ENCODE measurements around the gene BRINP3.

Gene BRINP3

GRCh38 chr1:190320952-190321351 lies 156.7 kb downstream of the BRINP3 start:
- no peaks in the 10 kb centered on the region for H3K27me3 ChIP-seq (ENCODE audit: control insufficient read depth in 1 of 2, insufficient read depth in 2 of 2, low read length in 2 of 2)
- H3K4me3 ChIP-seq (ENCODE audit: low read depth in 1 of 2, low read length in 2 of 2), result no peak overlapping the region
- no peak overlapping the region for H3K27ac ChIP-seq (ENCODE audit: low read depth, low read length)
- no peaks in the 10 kb centered on the region for H3K36me3 ChIP-seq (ENCODE audit: insufficient read depth, low read length)
- no peaks in the 10 kb centered on the region for H3K4me1 ChIP-seq (ENCODE audit: insufficient read depth, low read length)
- H3K9ac ChIP-seq (ENCODE audit: low read length), result no peak overlapping the region
- no peaks in the 10 kb centered on the region for H3K9me3 ChIP-seq (ENCODE audit: low read length)

- Histone ChIP-seq H3K4me3 (ENCODE audit: low read depth in 1 of 2, low read length in 2 of 2) (no peak overlapping the region), H3K9ac (ENCODE audit: low read length) (no peak overlapping the region), H3K36me3 (ENCODE audit: insufficient read depth, low read length) (no peaks in the 10 kb centered on the region), H3K4me1 (ENCODE audit: insufficient read depth, low read length) (no peaks in the 10 kb centered on the region), H3K27me3 (ENCODE audit: control insufficient read depth in 1 of 2, insufficient read depth in 2 of 2, low read length in 2 of 2) (no peaks in the 10 kb centered on the region), H3K27ac (ENCODE audit: low read depth, low read length) (no peak overlapping the region), H3K9me3 (ENCODE audit: low read length) (no peaks in the 10 kb centered on the region)
Measured at GRCh38 chr1:190312763-190313162, 164.9 kb downstream of the BRINP3 start.

- no peaks in the 10 kb centered on the region for H3K27me3 ChIP-seq (ENCODE audit: control insufficient read depth in 1 of 2, insufficient read depth in 2 of 2, low read length in 2 of 2)
- no peak overlapping the region for H3K27ac ChIP-seq (ENCODE audit: low read depth, low read length)
- H3K9me3 ChIP-seq (ENCODE audit: low read length), result no peaks in the 10 kb centered on the region
- no peaks in the 10 kb centered on the region for H3K4me1 ChIP-seq (ENCODE audit: insufficient read depth, low read length)
- no peak overlapping the region for H3K4me3 ChIP-seq (ENCODE audit: low read depth in 1 of 2, low read length in 2 of 2)
- no peaks in the 10 kb centered on the region for H3K36me3 ChIP-seq (ENCODE audit: insufficient read depth, low read length)
- H3K9ac ChIP-seq (ENCODE audit: low read length), result no peak overlapping the region
Measured at GRCh38 chr1:190303501-190303900, 174.2 kb downstream of the BRINP3 start.

GRCh38 chr1:190296453-190296852 lies 181.2 kb downstream of the BRINP3 start:
- Histone ChIP-seq H3K4me3 (ENCODE audit: low read depth in 1 of 2, low read length in 2 of 2) (no peak overlapping the region), H3K36me3 (ENCODE audit: insufficient read depth, low read length) (no peaks in the 10 kb centered on the region), H3K27ac (ENCODE audit: low read depth, low read length) (no peak overlapping the region), H3K4me1 (ENCODE audit: insufficient read depth, low read length) (no peaks in the 10 kb centered on the region), H3K9ac (ENCODE audit: low read length) (no peak overlapping the region), H3K27me3 (ENCODE audit: control insufficient read depth in 1 of 2, insufficient read depth in 2 of 2, low read length in 2 of 2) (no peaks in the 10 kb centered on the region), H3K9me3 (ENCODE audit: low read length) (no peaks in the 10 kb centered on the region)

GRCh38 chr1:190289897-190290296 lies 187.8 kb downstream of the BRINP3 start:
- no peak overlapping the region for H3K4me3 ChIP-seq (ENCODE audit: low read depth in 1 of 2, low read length in 2 of 2)
- H3K9ac ChIP-seq (ENCODE audit: low read length), result no peak overlapping the region
- H3K9me3 ChIP-seq (ENCODE audit: low read length), result no peaks in the 10 kb centered on the region
- no peaks in the 10 kb centered on the region for H3K4me1 ChIP-seq (ENCODE audit: insufficient read depth, low read length)
- no peaks in the 10 kb centered on the region for H3K27me3 ChIP-seq (ENCODE audit: control insufficient read depth in 1 of 2, insufficient read depth in 2 of 2, low read length in 2 of 2)
- H3K36me3 ChIP-seq (ENCODE audit: insufficient read depth, low read length), result no peaks in the 10 kb centered on the region
- H3K27ac ChIP-seq (ENCODE audit: low read depth, low read length), result no peak overlapping the region

GRCh38 chr1:190286111-190286510 lies 191.6 kb downstream of the BRINP3 start:
- H3K36me3 ChIP-seq (ENCODE audit: insufficient read depth, low read length), result no peaks in the 10 kb centered on the region
- no peaks in the 10 kb centered on the region for H3K4me1 ChIP-seq (ENCODE audit: insufficient read depth, low read length)
- no peak overlapping the region for H3K9ac ChIP-seq (ENCODE audit: low read length)
- H3K27ac ChIP-seq (ENCODE audit: low read depth, low read length), result no peak overlapping the region
- H3K27me3 ChIP-seq (ENCODE audit: control insufficient read depth in 1 of 2, insufficient read depth in 2 of 2, low read length in 2 of 2), result no peaks in the 10 kb centered on the region
- no peaks in the 10 kb centered on the region for H3K9me3 ChIP-seq (ENCODE audit: low read length)
- no peak overlapping the region for H3K4me3 ChIP-seq (ENCODE audit: low read depth in 1 of 2, low read length in 2 of 2)

- H3K9ac ChIP-seq (ENCODE audit: low read length), result no peak overlapping the region
- H3K27me3 ChIP-seq (ENCODE audit: control insufficient read depth in 1 of 2, insufficient read depth in 2 of 2, low read length in 2 of 2), result no peaks in the 10 kb centered on the region
- no peak overlapping the region for H3K4me3 ChIP-seq (ENCODE audit: low read depth in 1 of 2, low read length in 2 of 2)
- H3K9me3 ChIP-seq (ENCODE audit: low read length), result no peaks in the 10 kb centered on the region
- H3K4me1 ChIP-seq (ENCODE audit: insufficient read depth, low read length), result no peaks in the 10 kb centered on the region
- no peak overlapping the region for H3K27ac ChIP-seq (ENCODE audit: low read depth, low read length)
- H3K36me3 ChIP-seq (ENCODE audit: insufficient read depth, low read length), result no peaks in the 10 kb centered on the region
Measured at GRCh38 chr1:190277107-190277506, 200.6 kb downstream of the BRINP3 start.

GRCh38 chr1:190274721-190275120 lies 202.9 kb downstream of the BRINP3 start:
- no peak overlapping the region for H3K27ac ChIP-seq (ENCODE audit: low read depth, low read length)
- no peaks in the 10 kb centered on the region for H3K4me1 ChIP-seq (ENCODE audit: insufficient read depth, low read length)
- H3K4me3 ChIP-seq (ENCODE audit: low read depth in 1 of 2, low read length in 2 of 2), result no peak overlapping the region
- no peaks in the 10 kb centered on the region for H3K36me3 ChIP-seq (ENCODE audit: insufficient read depth, low read length)
- H3K9ac ChIP-seq (ENCODE audit: low read length), result no peak overlapping the region
- H3K9me3 ChIP-seq (ENCODE audit: low read length), result no peaks in the 10 kb centered on the region
- H3K27me3 ChIP-seq (ENCODE audit: control insufficient read depth in 1 of 2, insufficient read depth in 2 of 2, low read length in 2 of 2), result no peaks in the 10 kb centered on the region

- H3K9me3 ChIP-seq (ENCODE audit: low read length), result no peaks in the 10 kb centered on the region
- no peak overlapping the region for H3K4me3 ChIP-seq (ENCODE audit: low read depth in 1 of 2, low read length in 2 of 2)
- H3K27ac ChIP-seq (ENCODE audit: low read depth, low read length), result no peak overlapping the region
- H3K4me1 ChIP-seq (ENCODE audit: insufficient read depth, low read length), result no peaks in the 10 kb centered on the region
- H3K9ac ChIP-seq (ENCODE audit: low read length), result no peak overlapping the region
- H3K36me3 ChIP-seq (ENCODE audit: insufficient read depth, low read length), result no peaks in the 10 kb centered on the region
- H3K27me3 ChIP-seq (ENCODE audit: control insufficient read depth in 1 of 2, insufficient read depth in 2 of 2, low read length in 2 of 2), result no peaks in the 10 kb centered on the region
Measured at GRCh38 chr1:190273161-190273560, 204.5 kb downstream of the BRINP3 start.

- no peak overlapping the region for H3K27ac ChIP-seq (ENCODE audit: low read depth, low read length)
- no peaks in the 10 kb centered on the region for H3K27me3 ChIP-seq (ENCODE audit: control insufficient read depth in 1 of 2, insufficient read depth in 2 of 2, low read length in 2 of 2)
- no peak overlapping the region for H3K4me3 ChIP-seq (ENCODE audit: low read depth in 1 of 2, low read length in 2 of 2)
- no peaks in the 10 kb centered on the region for H3K4me1 ChIP-seq (ENCODE audit: insufficient read depth, low read length)
- H3K9me3 ChIP-seq (ENCODE audit: low read length), result no peaks in the 10 kb centered on the region
- H3K9ac ChIP-seq (ENCODE audit: low read length), result no peak overlapping the region
- no peaks in the 10 kb centered on the region for H3K36me3 ChIP-seq (ENCODE audit: insufficient read depth, low read length)
Measured at GRCh38 chr1:190262538-190262937, 215.1 kb downstream of the BRINP3 start.

- no peaks in the 10 kb centered on the region for H3K36me3 ChIP-seq (ENCODE audit: insufficient read depth, low read length)
- no peak overlapping the region for H3K9ac ChIP-seq (ENCODE audit: low read length)
- H3K4me3 ChIP-seq (ENCODE audit: low read depth in 1 of 2, low read length in 2 of 2), result no peak overlapping the region
- H3K27ac ChIP-seq (ENCODE audit: low read depth, low read length), result no peak overlapping the region
- H3K4me1 ChIP-seq (ENCODE audit: insufficient read depth, low read length), result no peaks in the 10 kb centered on the region
- H3K27me3 ChIP-seq (ENCODE audit: control insufficient read depth in 1 of 2, insufficient read depth in 2 of 2, low read length in 2 of 2), result no peaks in the 10 kb centered on the region
- H3K9me3 ChIP-seq (ENCODE audit: low read length), result no peaks in the 10 kb centered on the region
Measured at GRCh38 chr1:190259424-190259823, 218.2 kb downstream of the BRINP3 start.

GRCh38 chr1:190258003-190258402 lies 219.7 kb downstream of the BRINP3 start:
- Histone ChIP-seq H3K4me3 (ENCODE audit: low read depth in 1 of 2, low read length in 2 of 2) (no peak overlapping the region), H3K4me1 (ENCODE audit: insufficient read depth, low read length) (no peaks in the 10 kb centered on the region), H3K27ac (ENCODE audit: low read depth, low read length) (no peak overlapping the region), H3K36me3 (ENCODE audit: insufficient read depth, low read length) (no peaks in the 10 kb centered on the region), H3K27me3 (ENCODE audit: control insufficient read depth in 1 of 2, insufficient read depth in 2 of 2, low read length in 2 of 2) (no peaks in the 10 kb centered on the region), H3K9me3 (ENCODE audit: low read length) (no peaks in the 10 kb centered on the region), H3K9ac (ENCODE audit: low read length) (no peak overlapping the region)

Data from muscle layer of colon (tissue), 2 donors.